KMS-11 (cell line): ENCODE data around the gene KCNAB1.

Source experiments
- H2AFZ ChIP-seq: fragments of 200-600 bp; sonication (generic); 2 replicates; pipeline ENCODE4 v1.6.1; 2016; ENCODE audit warnings: antibody characterized with exemption, mixed run types, low read depth
- H3K27ac ChIP-seq: fragments of 200-600 bp; sonication (generic); 2 replicates; pipeline ENCODE4 v1.6.1; 2016; ENCODE audit warnings: mild to moderate bottlenecking, mixed run types
- H3K27me3 ChIP-seq: fragments of 200-600 bp; sonication (generic); 2 replicates; pipeline ENCODE4 v1.6.1; 2017; ENCODE audit warnings: mild to moderate bottlenecking, low read depth, mixed run types, moderate library complexity; ENCODE audit not compliant: insufficient read depth
- H3K36me3 ChIP-seq: fragments of 200-600 bp; sonication (generic); 2 replicates; pipeline ENCODE4 v1.6.1; 2017; ENCODE audit warnings: mild to moderate bottlenecking, mixed run types; ENCODE audit not compliant: insufficient read depth
- H3K4me1 ChIP-seq: fragments of 200-600 bp; sonication (generic); 2 replicates; pipeline ENCODE4 v1.6.1; 2016; ENCODE audit warnings: mild to moderate bottlenecking, low read depth, mixed run types; ENCODE audit not compliant: poor library complexity, severe bottlenecking
- H3K4me2 ChIP-seq: fragments of 200-600 bp; sonication (generic); 2 replicates; pipeline ENCODE4 v1.7.0; 2016; ENCODE audit warnings: mild to moderate bottlenecking, mixed run types
- H3K4me3 ChIP-seq: fragments of 200-600 bp; sonication (generic); IDR thresholded peaks from 2 replicates; pipeline ENCODE4 v1.6.1; 2017; ENCODE audit warnings: low read depth, low read length, mixed read lengths; ENCODE audit not compliant: insufficient read depth
- H3K79me2 ChIP-seq: fragments of 200-600 bp; sonication (generic); 2 replicates; pipeline ENCODE4 v1.6.1; 2016; ENCODE audit warnings: low read depth, mixed run types; ENCODE audit not compliant: insufficient read depth
- H3K9ac ChIP-seq: fragments of 200-600 bp; sonication (generic); 2 replicates; pipeline ENCODE4 v1.6.1; 2016; ENCODE audit warnings: mild to moderate bottlenecking, mixed run types
- H4K20me1 ChIP-seq: fragments of 200-600 bp; sonication (generic); 2 replicates; pipeline ENCODE4 v1.6.1; 2016; ENCODE audit warnings: mild to moderate bottlenecking, mixed run types; ENCODE audit not compliant: insufficient read depth
- TF ChIP-seq, protein P1 (sequence below): fragments of 200-600 bp; sonication (generic); conservative IDR thresholded peaks from 2 replicates; pipeline ENCODE4 v1.6.1; 2017; ENCODE audit warnings: low read depth, mild to moderate bottlenecking, antibody characterized with exemption, low read length, moderate library complexity, mixed read lengths

The KCNAB1 gene

DNA sequence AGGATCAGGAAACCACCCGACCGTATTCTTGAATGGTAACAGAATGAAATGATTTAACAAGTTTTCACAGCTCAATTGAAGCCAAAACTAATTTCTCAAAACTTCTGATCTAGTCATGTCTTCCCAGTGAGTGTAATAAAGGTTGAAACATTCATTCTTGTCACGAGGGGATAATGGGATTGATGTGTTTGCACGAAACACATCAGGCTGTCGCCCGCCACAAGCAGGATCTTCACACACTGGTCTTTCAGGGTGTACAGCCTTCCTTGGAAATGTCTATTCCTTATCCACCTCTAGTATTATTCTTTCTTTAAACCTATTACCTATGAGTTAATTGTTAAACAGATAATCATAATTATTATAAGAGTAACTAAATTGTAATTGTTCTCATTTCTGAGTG is 94.3 kb downstream of the KCNAB1 start:
- Histone ChIP-seq H3K79me2 (no peaks in the 10 kb centered on the region), H3K9ac (no peak overlapping the region), H3K36me3 (no peaks in the 10 kb centered on the region), H3K4me1 (no peaks in the 10 kb centered on the region), H2AFZ (no peak overlapping the region), H3K27ac (no peak overlapping the region), H3K4me2 (no peak overlapping the region), H4K20me1 (no peaks in the 10 kb centered on the region), H3K27me3 (no peaks in the 10 kb centered on the region), H3K4me3 (no peak overlapping the region)
- TF ChIP-seq, protein P1, sequence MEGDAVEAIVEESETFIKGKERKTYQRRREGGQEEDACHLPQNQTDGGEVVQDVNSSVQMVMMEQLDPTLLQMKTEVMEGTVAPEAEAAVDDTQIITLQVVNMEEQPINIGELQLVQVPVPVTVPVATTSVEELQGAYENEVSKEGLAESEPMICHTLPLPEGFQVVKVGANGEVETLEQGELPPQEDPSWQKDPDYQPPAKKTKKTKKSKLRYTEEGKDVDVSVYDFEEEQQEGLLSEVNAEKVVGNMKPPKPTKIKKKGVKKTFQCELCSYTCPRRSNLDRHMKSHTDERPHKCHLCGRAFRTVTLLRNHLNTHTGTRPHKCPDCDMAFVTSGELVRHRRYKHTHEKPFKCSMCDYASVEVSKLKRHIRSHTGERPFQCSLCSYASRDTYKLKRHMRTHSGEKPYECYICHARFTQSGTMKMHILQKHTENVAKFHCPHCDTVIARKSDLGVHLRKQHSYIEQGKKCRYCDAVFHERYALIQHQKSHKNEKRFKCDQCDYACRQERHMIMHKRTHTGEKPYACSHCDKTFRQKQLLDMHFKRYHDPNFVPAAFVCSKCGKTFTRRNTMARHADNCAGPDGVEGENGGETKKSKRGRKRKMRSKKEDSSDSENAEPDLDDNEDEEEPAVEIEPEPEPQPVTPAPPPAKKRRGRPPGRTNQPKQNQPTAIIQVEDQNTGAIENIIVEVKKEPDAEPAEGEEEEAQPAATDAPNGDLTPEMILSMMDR = no peak

DNA sequence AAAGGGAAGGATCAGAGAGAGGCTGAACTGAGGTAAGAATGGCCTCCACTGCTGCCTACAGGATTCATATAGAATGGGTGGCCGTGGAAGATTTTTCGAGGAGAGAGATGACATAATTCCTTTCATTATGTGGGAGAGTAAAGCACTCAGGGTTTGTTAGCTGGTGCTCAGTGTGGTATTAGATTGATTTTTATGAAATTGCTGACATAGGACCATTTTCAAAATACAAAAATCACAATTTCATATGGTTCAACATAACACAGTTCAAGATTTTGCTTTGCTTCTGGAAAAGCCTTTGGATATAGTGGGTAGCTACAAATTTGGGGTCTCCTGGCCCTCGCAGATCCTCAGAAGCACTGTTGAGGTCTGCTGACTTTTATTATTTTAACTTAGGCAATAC is 95.4 kb downstream of the KCNAB1 start:
- no peak overlapping the region for H3K9ac ChIP-seq
- no peaks in the 10 kb centered on the region for H3K36me3 ChIP-seq
- no peak overlapping the region for H3K27ac ChIP-seq
- H3K4me1 ChIP-seq = no peaks in the 10 kb centered on the region
- no peak overlapping the region for H2AFZ ChIP-seq
- no peaks in the 10 kb centered on the region for H4K20me1 ChIP-seq
- H3K79me2 ChIP-seq = no peaks in the 10 kb centered on the region
- TF ChIP-seq, protein P1 = no peak
- H3K4me2 ChIP-seq = no peak overlapping the region
- H3K4me3 ChIP-seq = no peak overlapping the region
- H3K27me3 ChIP-seq = no peaks in the 10 kb centered on the region

DNA sequence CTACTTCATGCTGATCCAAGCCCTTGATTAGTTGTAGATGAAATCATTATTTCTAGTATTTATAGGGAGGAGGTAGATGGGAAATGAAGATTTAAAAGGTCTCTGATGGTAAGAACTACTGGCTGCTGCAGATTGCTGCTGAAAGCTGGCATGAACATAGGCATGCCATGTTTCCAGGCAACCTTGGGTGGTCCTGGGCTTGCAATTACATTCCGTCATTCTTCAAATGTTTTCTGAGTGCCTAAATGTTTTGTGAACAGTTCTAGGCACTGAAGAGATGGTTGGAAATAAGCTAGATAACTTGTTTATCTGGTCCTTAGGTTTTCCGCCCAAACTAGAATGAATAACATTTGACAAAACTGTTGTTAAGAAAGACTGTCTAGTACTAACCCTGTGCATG is 95.8 kb downstream of the KCNAB1 start:
- no peaks in the 10 kb centered on the region for H3K79me2 ChIP-seq
- H3K4me2 ChIP-seq = no peak overlapping the region
- no peaks in the 10 kb centered on the region for H3K36me3 ChIP-seq
- TF ChIP-seq, protein P1 = no peak
- no peaks in the 10 kb centered on the region for H4K20me1 ChIP-seq
- no peaks in the 10 kb centered on the region for H3K27me3 ChIP-seq
- H3K4me3 ChIP-seq = no peak overlapping the region
- H3K9ac ChIP-seq = no peak overlapping the region
- H2AFZ ChIP-seq = no peak overlapping the region
- no peaks in the 10 kb centered on the region for H3K4me1 ChIP-seq
- no peak overlapping the region for H3K27ac ChIP-seq

DNA sequence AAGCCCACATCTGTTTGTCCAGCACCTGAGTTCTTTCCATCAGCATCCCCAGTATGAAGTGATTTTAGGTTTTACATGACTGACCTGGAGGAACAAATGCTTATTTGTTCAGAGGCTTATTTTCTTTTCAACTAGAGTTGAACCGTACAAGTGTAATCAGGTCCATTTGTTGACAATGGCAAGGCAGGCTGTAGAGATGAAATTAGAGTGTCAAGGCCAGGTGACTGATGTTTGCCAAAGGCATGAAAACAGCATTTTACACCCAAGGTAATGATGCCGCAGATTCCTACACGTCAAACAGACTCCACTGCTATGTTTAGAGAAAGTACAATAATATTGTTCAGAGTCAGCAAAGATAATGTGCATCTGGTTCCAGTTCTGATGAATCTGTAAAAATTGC is 96.5 kb downstream of the KCNAB1 start:
- Histone ChIP-seq H4K20me1 (no peaks in the 10 kb centered on the region), H3K9ac (no peak overlapping the region), H3K27ac (no peak overlapping the region), H3K79me2 (no peaks in the 10 kb centered on the region), H3K4me2 (no peak overlapping the region), H3K4me1 (no peaks in the 10 kb centered on the region), H3K36me3 (no peaks in the 10 kb centered on the region), H3K4me3 (no peak overlapping the region), H2AFZ (no peak overlapping the region), H3K27me3 (no peaks in the 10 kb centered on the region)
- TF ChIP-seq, protein P1 = no peak
